HCT116 (cell line): ENCODE results near the gene WDR19.

ENCODE experiments used
- CBX3 ChIP-seq: IDR thresholded peaks from 2 replicates; pipeline ENCODE4 v1.6.1; 2012; ENCODE audit warnings: low read depth
- CEBPB ChIP-seq: IDR thresholded peaks from 2 replicates; pipeline ENCODE4 v1.6.1; 2012; ENCODE audit warnings: low read depth
- ELF1 ChIP-seq: IDR thresholded peaks from 2 replicates; pipeline ENCODE4 v1.6.1; 2012; ENCODE audit warnings: low read depth, borderline replicate concordance
- EZH2 ChIP-seq: fragments of 200-600 bp; sonication (generic); IDR thresholded peaks from 2 replicates; pipeline ENCODE4 v1.6.1; 2017; ENCODE audit warnings: antibody characterized with exemption, mixed run types
- EZH2phosphoT487 ChIP-seq: fragments of 200-600 bp; IDR thresholded peaks from 2 replicates; pipeline ENCODE4 v1.6.1; 2018; ENCODE audit warnings: antibody characterized with exemption, borderline replicate concordance
- POLR2A ChIP-seq: IDR thresholded peaks from 2 replicates; pipeline ENCODE4 v1.7.0; 2011; ENCODE audit warnings: borderline replicate concordance; ENCODE audit not compliant: insufficient read depth, insufficient read length; ENCODE audit errors: extremely low read depth
- POLR2AphosphoS5 ChIP-seq: IDR thresholded peaks from 2 replicates; pipeline ENCODE4 v1.6.1; 2011; ENCODE audit warnings: mild to moderate bottlenecking, low read depth, low read length, moderate library complexity
- SP1 ChIP-seq: IDR thresholded peaks from 2 replicates; pipeline ENCODE4 v1.6.1; 2012; ENCODE audit warnings: low read depth
- TCF7L2 ChIP-seq: IDR thresholded peaks from 2 replicates; pipeline ENCODE4 v1.7.0; 2011; ENCODE audit warnings: borderline replicate concordance, inconsistent platforms; ENCODE audit not compliant: insufficient read depth, insufficient read length; ENCODE audit errors: extremely low read depth
- ZNF274 ChIP-seq: fragments of 200-500 bp; sonication (Bioruptor generic); IDR thresholded peaks from 2 replicates; pipeline ENCODE4 v1.6.1; 2014; ENCODE audit warnings: mild to moderate bottlenecking, low read depth, low read length, inconsistent platforms
- TF ChIP-seq, protein P1 (sequence below), 3 experiments: fragments of 200-600 bp in 1 of 3; sonication (generic) in 1 of 3; IDR thresholded peaks in 2 of 3; conservative IDR thresholded peaks in 1 of 3; 2 replicates each; pipeline ENCODE4 v1.5.1; 2012 to 2017; ENCODE audit warnings: low read depth in 2 of 3, low read length in 2 of 3, antibody characterized with exemption in 1 of 3, borderline replicate concordance in 1 of 3, control low read depth in 1 of 3, mild to moderate bottlenecking in 1 of 3, mixed read lengths in 1 of 3, mixed run types in 1 of 3, moderate library complexity in 1 of 3; ENCODE audit not compliant: insufficient read depth in 1 of 3
- TF ChIP-seq, protein P2 (sequence below): IDR thresholded peaks from 2 replicates; pipeline ENCODE4 v1.6.1; 2012

GRCh38 chr4:39319676-39320075 is 137.3 kb downstream of the WDR19 start:
- TF ChIP-seq TCF7L2, result no peak
- no peak for TF ChIP-seq POLR2A
- TF ChIP-seq, protein P1, sequence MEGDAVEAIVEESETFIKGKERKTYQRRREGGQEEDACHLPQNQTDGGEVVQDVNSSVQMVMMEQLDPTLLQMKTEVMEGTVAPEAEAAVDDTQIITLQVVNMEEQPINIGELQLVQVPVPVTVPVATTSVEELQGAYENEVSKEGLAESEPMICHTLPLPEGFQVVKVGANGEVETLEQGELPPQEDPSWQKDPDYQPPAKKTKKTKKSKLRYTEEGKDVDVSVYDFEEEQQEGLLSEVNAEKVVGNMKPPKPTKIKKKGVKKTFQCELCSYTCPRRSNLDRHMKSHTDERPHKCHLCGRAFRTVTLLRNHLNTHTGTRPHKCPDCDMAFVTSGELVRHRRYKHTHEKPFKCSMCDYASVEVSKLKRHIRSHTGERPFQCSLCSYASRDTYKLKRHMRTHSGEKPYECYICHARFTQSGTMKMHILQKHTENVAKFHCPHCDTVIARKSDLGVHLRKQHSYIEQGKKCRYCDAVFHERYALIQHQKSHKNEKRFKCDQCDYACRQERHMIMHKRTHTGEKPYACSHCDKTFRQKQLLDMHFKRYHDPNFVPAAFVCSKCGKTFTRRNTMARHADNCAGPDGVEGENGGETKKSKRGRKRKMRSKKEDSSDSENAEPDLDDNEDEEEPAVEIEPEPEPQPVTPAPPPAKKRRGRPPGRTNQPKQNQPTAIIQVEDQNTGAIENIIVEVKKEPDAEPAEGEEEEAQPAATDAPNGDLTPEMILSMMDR (IDR thresholded peaks at IDR 0.05 in 2 of 3, conservative IDR thresholded peaks at IDR 0.05 in 1 of 3; ENCODE audit: borderline replicate concordance in 1 of 3, insufficient read depth in 1 of 3, low read depth in 2 of 3, low read length in 2 of 3), result no peak
- TF ChIP-seq, protein P2, sequence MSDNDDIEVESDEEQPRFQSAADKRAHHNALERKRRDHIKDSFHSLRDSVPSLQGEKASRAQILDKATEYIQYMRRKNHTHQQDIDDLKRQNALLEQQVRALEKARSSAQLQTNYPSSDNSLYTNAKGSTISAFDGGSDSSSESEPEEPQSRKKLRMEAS, result no peak
- peak; percentile 35 for TF ChIP-seq SP1
- no peak for TF ChIP-seq EZH2phosphoT487
- TF ChIP-seq ZNF274, result no peak
- peak; percentile 66 for TF ChIP-seq CEBPB
- TF ChIP-seq ELF1, result no peak
- TF ChIP-seq CBX3, result no peak
- TF ChIP-seq EZH2, result no peak
- TF ChIP-seq POLR2AphosphoS5, result peak; percentile 36; the same call in 1 of the 2 replicates
